GM18519 (cell line): ENCODE measurements around the gene BMP10.
"Not testable (repeated sequence)": the region's sequence is repeated elsewhere in the genome, so short reads cannot be mapped to it uniquely, and the experiment has no call there.

Source experiments
- ATAC-seq: cut with Tn5 transposase; IDR thresholded peaks from one replicate; pipeline ENCODE4 v1.9.1; 2021; ENCODE audit warnings: mild to moderate bottlenecking, moderate library complexity; ENCODE audit not compliant: unreplicated experiment, low FRiP score

BMP10 gene

DNA sequence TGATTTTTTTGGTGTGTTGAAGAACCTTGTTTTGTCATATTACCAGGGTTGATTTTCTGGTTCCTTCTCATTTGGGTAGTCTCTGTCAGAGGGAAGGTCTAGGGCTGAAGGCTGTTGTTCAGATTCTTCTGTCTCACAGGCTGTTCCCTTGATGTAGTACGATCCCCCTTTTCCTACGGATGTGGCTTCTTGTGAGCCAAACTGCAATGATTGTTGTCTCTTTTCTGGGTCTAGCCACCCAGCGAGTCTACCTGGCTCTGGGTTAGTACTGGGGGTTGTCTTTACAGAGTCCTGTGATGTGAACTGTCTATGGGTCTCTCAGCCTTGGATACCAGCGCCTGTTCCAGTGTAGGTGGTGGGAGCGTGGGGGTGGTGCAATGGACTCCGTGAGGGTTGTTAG is 24.8 kb upstream of the BMP10 start:
- ATAC-seq: not testable (repeated sequence)

DNA sequence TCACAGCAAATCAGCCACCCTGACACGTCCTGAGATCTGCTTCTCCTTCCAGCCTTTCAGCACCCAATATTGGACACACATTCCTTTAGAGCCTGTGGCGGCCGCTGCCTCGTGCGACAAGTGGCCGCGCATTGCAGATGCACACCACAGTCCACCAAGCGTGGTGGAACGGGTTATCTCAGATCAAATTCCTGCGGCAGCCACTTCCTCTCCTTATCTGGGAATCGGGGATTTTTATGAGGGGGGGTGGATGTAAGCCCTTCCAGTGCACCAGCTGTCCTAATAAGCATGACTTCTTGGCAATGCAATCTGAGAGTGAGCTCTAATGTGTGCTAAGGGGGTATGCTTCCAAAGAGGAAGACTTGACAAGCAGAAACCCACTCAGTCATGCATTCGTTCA is 18.3 kb upstream of the BMP10 start:
- no peak for ATAC-seq

DNA sequence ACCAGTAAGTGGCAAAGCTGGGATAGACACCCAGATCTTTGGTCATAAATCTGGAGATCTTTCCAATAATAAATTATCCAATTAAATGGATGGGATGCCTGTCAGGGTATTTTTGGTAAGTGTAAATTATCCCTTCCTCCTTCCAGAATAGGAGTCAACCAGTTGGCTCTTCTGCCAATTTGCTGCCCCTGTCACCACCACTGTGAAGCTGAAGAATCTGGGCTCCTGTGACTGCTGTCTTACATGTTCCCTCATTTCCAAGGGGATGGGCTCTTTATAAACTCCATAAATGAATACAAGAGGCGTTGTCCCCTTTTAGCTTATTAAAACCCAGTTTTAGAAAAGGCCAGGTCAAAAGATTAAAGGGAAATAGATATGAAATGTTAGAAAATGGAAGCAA is 17.8 kb upstream of the BMP10 start:
- no peak for ATAC-seq

DNA sequence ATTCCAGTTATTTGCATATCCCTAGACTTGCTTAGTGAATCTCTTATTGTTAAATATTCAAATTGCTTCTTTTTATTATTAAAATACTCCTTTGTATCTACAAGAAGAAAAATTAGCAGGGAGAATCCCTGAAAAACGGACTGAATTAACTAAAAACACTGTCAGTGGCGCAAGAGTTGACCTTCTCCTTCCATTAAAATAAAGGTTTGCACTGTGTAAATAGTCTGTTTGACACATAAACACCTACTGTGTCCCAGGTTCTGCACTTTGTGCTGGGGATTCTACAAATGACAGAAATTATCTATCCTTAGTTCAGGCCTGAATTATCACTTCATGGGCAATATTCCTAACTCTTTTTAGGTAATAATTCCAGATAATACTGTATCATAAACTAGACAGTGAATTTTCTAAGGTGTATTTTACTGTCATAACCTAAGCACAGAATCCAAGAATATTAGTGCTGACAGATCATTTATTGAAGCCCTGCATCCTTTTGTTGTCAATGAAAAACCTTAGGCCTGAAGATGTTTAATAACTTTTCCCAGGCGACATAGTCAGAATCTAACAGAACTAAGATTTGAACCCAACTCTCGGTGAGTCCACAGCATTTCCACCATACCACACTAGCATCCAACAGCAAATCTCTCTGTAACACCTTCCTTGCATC is 17.0 kb upstream of the BMP10 start:
- no peak for ATAC-seq

DNA sequence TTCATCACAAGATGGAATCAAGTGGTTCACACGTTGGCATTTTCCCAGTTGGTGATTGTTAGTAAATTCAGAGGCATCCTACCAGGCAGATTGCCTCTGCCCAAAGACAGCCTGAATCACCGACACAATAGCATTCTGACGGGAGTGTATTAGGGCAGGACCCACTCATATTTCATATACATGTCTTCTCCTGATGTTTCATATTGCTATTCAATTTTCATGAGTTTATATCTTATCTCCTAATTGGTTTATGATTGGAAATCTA is 14.5 kb upstream of the BMP10 start:
- no peak for ATAC-seq

DNA sequence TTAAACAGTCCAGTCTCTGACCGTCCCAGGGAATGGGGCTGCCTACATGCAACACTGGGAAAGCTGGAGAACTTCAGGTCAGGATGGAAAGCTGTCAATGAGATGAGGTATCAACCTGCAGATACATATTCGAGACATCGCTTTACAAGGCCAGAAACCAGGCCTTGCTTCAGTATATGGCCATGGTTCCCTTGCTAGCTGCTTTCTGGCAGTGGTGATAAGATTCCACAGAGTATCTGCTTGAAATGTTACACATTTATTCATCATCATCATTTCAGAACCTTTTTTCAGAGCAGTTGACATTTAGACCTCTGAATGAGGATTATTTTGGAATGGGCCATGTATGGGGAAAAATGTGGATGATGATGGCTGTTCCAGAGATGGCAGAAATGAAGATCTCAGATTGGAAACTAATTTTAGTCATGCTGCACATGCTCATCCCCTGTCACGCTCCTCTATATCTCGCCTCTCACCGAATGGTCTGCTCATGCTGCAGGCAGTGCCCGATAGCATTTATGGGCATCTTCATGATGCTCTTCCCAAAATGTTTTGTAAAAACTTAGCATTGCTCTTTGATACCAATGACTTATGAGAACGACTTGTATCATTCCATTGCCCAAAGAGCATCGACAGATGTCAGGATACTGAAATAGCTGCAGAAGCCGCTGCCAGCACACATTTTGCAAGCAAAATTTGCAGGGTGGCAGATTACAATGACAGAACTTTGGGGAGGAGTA is 14.0 kb upstream of the BMP10 start:
- ATAC-seq: no peak

DNA sequence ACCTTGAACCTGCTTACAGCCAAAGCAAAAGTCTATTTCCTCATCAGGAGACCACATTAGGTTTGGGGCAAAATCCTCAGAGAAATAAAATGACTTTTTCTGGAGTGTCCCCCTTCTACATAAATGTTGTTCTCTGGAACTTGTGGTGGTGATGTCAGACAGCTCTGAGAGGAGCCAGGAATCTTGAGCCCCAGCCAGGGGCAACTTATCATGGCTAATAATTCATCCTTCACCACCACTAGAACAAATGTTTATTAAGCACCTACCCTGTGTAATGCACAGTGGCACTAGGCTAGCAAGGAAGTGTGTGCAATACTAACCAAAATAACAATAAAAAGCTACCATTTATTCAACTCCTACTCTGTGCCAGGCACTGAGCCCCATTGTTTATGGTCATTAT is 9.0 kb upstream of the BMP10 start:
- no peak for ATAC-seq

DNA sequence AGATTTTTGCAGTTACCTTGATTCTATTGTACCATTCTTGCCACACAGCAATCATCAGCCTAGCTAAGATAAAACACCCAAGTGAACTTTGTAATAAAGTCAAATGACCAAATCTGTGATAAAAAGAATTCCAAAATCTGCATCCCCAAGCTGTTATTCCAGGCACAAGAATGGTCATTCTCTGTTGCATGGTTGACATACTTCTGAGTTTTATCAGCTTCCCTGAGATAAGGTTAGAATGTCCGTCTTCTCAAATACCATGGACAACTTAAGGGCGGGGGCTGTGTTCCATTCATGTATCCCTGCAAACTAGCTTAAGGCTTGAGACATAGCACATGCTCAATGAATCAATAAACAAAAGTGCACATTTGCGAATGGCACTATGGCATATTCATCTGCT is 8.1 kb upstream of the BMP10 start:
- no peak for ATAC-seq

DNA sequence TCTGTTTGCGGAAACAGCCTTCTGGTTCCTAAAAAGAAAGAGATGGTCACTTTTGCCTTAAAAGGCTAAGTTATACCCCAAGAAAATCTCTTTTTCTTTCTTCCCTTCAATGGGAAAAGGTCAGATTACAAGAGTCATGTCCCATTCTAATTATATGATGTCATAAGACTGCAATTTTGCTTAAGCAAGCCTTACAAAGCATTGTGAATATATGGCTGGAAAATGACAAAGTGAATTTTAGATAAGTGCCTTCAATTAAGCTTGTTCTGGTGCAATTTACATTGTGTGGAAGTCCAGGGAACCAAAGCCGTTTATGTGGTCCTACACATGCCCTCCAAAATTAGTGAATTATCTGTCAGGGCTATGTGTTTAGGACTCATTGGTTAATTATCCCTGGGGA is 7.6 kb upstream of the BMP10 start:
- ATAC-seq: no peak

DNA sequence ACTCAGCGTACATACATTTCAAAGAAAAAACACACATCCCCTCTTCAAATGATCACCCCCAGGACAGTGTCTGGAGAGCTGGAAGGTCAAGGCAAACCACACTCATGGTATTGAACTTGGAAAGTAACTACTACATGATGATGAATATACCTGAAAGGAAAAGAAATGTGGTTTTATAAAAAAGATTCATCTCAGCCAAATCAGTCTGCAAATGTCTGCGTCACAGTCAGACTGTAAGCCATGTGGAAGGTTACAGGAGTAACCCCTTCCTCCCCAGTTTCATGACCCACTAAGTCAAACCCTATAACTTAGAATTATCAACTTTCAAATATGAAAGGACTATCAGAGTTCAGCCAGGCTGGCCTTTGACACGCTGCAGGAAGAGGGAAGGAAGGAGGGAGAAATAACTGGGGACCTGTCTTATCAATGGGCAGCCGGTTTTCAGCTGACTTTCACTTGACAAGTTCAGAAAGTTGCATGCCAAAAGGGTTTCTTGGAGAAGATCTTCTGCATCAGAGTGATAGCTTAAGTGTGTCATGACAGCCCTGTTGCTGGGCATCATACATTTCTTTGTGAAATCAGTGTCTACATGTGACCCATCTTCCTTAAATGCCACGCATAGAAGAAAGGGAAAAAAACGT is 7.0 kb upstream of the BMP10 start:
- no peak for ATAC-seq

DNA sequence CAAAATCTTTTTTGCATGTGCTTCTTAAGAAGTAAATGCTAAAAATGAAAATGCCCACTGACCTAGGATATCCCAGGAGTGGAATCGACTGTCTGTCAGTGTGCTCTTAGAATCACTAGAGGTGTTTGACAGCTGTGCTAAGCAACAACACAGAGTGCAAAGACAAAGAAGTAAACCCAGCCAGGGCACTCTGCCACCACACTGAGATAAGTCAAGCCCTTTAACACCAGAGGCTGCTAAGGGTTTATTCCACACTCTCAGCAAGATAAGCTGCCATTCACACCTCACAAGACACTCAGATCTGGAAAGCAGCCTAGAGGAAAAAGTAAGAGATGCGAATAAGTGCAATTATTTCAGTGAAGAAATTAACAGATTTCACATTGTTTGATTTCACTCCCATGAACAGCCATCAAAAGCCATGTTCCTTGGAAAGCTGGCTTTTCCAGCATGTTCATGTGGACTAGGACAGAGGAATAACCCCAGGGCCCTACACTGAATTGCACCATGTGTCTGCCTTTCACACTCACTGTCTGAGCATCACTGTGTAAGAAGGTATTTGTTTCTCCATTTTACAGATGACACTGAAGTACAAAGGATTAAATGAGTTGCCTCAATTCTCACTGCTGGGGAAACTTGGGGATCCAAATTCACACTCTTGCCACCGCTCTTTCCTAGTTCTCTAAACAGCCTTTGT is 6.0 kb upstream of the BMP10 start:
- no peak for ATAC-seq

DNA sequence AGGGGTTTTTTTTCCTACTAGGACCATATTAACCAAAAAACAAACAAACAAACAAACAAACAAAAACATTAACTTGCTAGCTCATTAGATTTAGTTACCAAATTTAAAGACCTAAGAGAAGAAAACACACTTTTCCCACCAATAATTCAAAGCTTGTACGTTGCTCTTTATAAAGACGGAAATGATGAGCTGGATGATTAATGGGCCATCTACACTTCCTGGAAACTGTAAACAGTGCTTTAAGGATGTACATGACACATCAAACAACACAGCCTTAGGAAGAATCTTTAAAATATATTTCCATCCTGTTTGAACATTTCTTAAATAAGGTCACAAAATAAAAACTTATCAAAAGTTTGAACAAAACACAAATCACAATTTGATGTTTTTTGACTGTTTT is 982 bp downstream of the BMP10 start:
- no peak for ATAC-seq

DNA sequence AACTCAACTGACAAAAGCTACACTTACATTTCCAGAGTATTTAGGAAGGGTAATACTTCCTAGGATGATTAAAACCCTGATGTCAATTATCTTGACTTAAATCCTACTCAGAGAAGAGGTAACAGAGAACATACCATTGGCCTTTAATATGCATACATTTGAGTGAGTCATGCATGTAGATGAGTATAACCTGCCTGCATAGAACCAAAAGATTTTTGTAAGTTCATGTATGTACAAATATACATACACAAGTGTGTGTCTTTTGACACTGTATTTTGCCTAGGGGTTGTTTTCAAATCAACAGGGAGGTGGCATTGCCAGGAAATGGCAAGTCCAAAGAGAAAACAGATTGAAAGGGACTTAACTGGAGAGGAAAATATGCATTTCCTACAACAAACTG is 6.1 kb downstream of the BMP10 start:
- no peak for ATAC-seq

DNA sequence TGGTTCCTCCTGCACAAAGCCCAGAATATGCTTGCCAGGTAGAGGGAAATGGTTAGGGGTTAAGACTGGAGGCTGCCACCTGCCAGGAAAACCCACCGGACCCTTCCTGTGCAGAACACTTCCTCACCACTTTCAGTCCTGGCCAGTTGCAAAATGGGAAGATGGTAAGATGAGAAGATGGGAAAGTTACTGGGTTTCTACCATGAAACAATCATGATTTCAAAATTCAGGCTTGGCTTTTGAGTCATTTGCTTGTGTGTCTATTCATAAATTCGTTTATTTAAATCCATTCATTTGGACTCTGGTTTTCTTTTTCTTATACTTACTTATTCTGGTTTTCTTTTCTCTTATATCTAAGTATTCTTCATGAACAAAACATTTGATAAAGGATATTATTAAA is 7.2 kb downstream of the BMP10 start:
- no peak for ATAC-seq

DNA sequence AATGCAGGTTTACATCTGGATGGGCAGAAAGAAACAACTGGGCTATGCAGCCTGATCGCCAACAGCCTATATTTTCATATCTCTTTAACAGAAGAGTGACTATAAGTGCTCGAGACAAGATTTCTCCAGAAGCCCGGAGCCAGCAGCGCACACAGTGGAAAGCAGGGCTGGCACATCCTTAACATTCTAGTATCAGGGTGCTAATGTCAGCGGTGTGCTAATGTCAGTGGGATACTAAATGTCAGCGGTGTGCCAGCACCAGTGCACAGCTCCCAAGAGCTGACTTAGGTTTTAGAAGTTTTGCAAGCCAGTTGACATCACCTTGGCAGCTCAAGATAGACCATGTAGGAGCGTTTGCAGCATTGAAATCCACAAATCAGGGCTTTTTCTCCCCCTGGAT is 8.3 kb downstream of the BMP10 start:
- ATAC-seq: no peak

DNA sequence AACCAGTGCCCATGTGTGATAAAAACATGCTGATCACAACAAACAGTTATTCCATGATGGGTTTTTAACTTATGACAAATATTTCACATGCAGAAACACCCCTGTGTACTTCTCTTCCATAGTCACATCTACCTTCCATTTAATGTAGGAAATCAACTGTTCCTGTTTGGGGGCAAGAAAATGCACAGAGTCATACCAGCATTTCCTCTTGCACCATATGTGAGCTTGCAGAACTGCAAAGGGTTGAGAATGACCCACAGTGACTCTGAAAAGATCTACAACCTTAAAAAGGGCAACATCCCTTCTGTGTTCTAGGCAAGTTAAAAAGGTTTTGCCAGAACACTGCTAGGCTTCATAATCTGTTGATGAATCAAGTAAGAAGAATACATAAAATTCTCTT is 9.9 kb downstream of the BMP10 start:
- no peak for ATAC-seq

DNA sequence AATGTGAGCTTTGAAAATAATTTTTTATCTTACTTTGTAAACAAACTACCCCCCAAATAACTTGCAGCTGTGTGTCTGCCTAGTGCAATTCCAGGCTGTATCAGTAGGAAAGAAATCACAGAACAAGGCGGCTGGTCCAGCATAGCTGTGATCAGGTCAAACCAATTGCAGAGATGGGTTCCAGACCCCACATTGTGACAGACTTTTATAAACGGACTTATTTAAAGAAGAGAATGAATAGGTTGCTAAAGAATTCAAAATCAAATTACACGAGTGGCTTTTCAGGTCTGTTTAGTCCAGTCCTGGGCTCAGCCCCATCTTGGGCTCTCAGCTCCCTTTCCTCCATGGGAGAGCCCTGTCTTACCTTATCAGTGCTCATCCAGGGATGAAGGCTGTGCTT is 11.1 kb downstream of the BMP10 start:
- no peak for ATAC-seq

DNA sequence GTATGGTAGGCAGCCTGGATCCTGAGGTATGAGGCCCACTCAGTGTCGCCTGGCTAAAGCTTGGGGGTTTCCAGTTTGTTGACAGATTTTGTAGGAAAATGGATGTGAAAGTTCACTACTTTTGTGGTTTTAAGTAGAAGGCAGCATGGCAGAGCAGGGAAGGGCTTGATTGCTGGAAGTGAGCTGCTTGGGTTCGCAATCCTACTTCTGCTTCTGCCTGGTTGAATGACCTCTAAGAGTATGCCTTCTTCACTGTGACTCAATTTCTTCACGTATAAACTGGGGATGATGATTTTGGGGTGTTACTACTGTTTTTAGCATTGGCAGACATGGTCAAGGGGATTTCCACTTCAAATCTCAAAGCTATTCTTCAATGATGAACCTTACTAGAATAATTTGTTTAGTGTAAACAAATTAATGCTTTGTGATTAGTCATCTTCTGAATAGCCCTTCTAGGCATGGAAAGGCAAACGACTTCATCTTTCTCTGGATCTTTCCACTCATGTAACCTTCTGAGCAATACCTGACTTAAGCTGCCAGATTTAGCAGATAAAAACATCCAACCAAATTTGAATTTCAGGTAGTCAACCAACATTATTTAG is 13.2 kb downstream of the BMP10 start:
- ATAC-seq: no peak

DNA sequence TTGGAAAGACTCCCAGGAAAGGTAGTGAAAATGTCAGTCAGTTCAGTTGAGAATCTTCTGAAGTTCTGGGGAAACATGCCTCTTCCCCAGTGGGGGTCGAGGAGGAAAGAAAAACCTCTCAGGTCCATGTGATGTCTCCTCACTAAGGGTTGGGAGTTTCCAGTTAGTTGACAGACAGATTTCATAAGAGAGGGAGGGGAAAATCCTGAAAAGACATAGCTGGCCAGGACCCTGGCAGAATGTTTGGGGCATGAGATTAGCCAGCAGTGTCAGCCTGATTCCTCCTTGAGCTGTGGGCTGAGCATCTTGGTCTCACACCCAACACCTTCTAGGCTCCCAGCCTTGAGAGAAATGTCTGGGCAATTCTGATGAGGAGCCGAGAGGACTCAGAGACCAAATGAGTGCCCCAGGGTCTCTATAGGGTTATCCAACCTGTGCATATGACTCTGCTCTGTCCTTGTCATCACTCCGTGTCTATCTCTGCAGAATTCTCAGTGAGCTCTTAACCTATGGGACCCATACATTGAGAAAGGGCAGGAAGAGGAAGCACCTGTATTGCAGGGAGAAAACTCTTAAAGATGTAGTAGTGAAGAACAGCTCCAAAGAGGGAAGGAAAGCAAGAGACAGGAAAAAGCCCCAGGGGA is 13.9 kb downstream of the BMP10 start:
- ATAC-seq: no peak

DNA sequence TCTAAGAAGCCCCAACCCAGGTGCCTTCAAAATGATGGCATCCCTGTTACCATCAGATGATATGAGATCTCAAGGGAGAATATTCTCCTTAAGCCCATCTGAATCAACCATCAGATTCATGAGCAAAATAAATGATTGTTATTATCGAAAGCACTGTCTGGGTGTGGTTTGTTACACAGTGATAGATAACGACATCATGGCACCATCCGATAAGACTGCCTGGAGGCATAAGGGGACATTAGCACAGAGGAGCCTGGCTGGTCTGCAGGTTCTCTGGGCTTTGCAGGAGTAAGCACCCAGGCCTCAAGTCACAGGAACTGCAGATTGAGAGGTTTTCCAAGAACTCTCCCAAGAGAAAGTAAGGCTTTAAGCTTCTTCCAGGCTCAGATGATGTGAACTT is 15.6 kb downstream of the BMP10 start:
- ATAC-seq: no peak

DNA sequence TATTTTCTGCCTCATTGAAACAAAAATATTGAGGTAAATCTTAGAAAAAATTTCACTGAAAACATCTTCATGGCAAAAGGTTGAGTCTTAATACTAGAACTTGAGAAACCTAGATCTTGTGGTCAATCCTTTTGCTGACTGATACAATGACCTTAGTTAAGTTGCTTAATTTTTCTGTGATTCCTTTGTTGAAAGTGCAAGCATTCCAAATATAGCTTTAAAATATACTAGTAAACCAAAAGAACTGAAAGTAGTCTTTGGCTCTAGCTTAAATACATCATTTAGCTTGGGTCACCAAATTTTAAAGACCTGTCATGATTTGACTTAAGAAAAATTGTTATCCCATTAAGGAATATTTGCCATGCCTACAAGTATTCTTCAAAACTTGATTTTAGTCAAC is 16.7 kb downstream of the BMP10 start:
- no peak for ATAC-seq
